Activated naive CD4-positive, alpha-beta T cell treated with anti-CD3 and anti-CD28 coated beads, Interleukin-2, amount 50 U/mL, for 72 hours (primary cell): ENCODE results near the gene SMC3. TPM values are rescaled to one million over a fixed set of nuclear protein-coding genes. Genes with fewer than 3 reads are reported as not detected.
"Not testable (repeated sequence)": the region's sequence is repeated elsewhere in the genome, so short reads cannot be mapped to it uniquely, and the experiment has no call there.

Experiments used
- ATAC-seq, 2 donors: fragments of 150-1000 bp; cut with Tn5 transposase; 2 replicates each; pipeline ENCODE4 v1.10.0; 2021; ENCODE audit warnings: mild to moderate bottlenecking in 2 of 2, moderate library complexity in 2 of 2
- DNase-seq, 2 donors: peaks; one replicate each; pipeline ENCODE4 v3.0.0; 2021 to 2022; ENCODE audit warnings: low spot score in 2 of 2
- H3K27ac Mint-ChIP-seq, 2 donors: one replicate each; pipeline ENCODE4 v1.8.0; 2022; ENCODE audit warnings: mild to moderate bottlenecking in 2 of 2, mixed read lengths in 2 of 2
- H3K36me3 Mint-ChIP-seq, 2 donors: one replicate each; pipeline ENCODE4 v1.8.0; 2022; ENCODE audit warnings: mixed read lengths in 2 of 2
- H3K9me3 Mint-ChIP-seq, 2 donors: one replicate each; pipeline ENCODE4 v1.8.0; 2022; ENCODE audit warnings: mixed read lengths in 2 of 2
- total RNA-seq, 2 donors: library from RNA; stranded (reverse); gene quantifications; one replicate each; pipeline ENCODE4 v1.2.3, GENCODE V29; 2022

The SMC3 gene
- total RNA-seq, result 100 to 1,000 TPM in 1 of 2 donors, 10 to 100 TPM in 1; 70.7 to 110 TPM

- peak; percentile 92 to 94 for DNase-seq
- Mint-ChIP-seq H3K36me3 (peaks cover 22 to 29% of the 10 kb centered on the region in 2 donors), H3K9me3 (no peaks in the 10 kb centered on the region), H3K27ac (peak within 1 kb of the TSS; percentile 97 to 98)
- peak; percentile 79 to 85 for ATAC-seq
Observed at GRCh38 chr10:110567201-110568054, at the start of gene SMC3. SMC3 (plus strand) TSS chr10:110567695; CDS start chr10:110567817, 122 bp downstream.

DNA sequence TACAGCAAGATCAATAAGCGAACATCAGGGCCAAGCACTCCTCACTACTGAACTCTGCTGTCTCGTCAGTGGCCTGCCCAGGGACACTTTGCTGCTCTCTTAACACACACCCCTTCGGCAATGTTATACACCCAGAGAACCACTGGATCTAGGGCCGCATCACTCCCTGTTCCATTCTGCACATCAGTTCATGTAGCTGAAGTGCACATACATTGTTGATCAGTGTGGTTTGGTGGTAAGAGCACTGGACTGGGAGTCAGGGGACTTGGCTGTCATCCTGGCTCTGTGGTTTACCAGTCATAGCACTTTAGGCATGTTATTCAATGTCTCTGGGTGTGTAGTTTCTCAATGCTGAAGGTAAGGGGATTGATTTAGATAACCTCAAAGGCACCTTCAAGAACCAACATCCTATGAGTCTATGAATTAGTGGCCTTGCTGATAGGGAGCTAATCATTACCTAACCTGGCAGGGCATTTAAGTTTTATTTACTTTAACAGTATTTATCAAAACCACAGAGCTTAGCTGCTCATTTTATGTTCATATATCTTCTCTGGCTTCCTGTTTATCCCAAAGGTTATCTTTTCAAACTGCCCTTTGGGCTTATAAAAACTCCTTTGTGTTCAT is 45.0 kb upstream of the SMC3 start:
- H3K27ac Mint-ChIP-seq, result no peak overlapping the region
- H3K36me3 Mint-ChIP-seq, result no peaks in the 10 kb centered on the region

GRCh38 chr10:110523736-110524135 is 43.8 kb upstream of the SMC3 start:
- no peaks in the 10 kb centered on the region for H3K9me3 Mint-ChIP-seq
- ATAC-seq (no peak), DNase-seq (no peak)
- no peak overlapping the region for H3K27ac Mint-ChIP-seq
- H3K36me3 Mint-ChIP-seq, result no peaks in the 10 kb centered on the region

More for the DNA sequence above, 45.0 kb upstream of the SMC3 start:
- no peak for DNase-seq
- peak; percentile 82 for ATAC-seq
- no peaks in the 10 kb centered on the region for H3K9me3 Mint-ChIP-seq

GRCh38 chr10:110524179-110524858 is 43.2 kb upstream of the SMC3 start:
- ATAC-seq (no peak), DNase-seq (no peak)
- Mint-ChIP-seq H3K9me3 (no peaks in the 10 kb centered on the region), H3K27ac (no peak overlapping the region), H3K36me3 (no peaks in the 10 kb centered on the region)

- no peaks in the 10 kb centered on the region for H3K36me3 Mint-ChIP-seq
- no peak for ATAC-seq
- DNase-seq, result no peak
- H3K9me3 Mint-ChIP-seq, result no peaks in the 10 kb centered on the region
- no peak overlapping the region for H3K27ac Mint-ChIP-seq
Observed at GRCh38 chr10:110524859-110525232, 42.6 kb upstream of the SMC3 start.

- DNase-seq (no peak), ATAC-seq (no peak)
- H3K36me3 Mint-ChIP-seq, result no peaks in the 10 kb centered on the region
- H3K9me3 Mint-ChIP-seq, result no peaks in the 10 kb centered on the region
- no peak overlapping the region for H3K27ac Mint-ChIP-seq
Observed at GRCh38 chr10:110525349-110526260, 41.9 kb upstream of the SMC3 start.

GRCh38 chr10:110527731-110528171 is 39.7 kb upstream of the SMC3 start:
- H3K36me3 Mint-ChIP-seq, result no peaks in the 10 kb centered on the region
- DNase-seq (no peak), ATAC-seq (no peak)
- H3K9me3 Mint-ChIP-seq, result no peaks in the 10 kb centered on the region
- peak overlapping the region in 1 of 2 donors; percentile 73 for H3K27ac Mint-ChIP-seq

GRCh38 chr10:110528224-110528996 is 39.1 kb upstream of the SMC3 start:
- no peak for DNase-seq
- no peaks in the 10 kb centered on the region for H3K36me3 Mint-ChIP-seq
- H3K27ac Mint-ChIP-seq, result peak overlapping the region in 1 of 2 donors; percentile 73
- H3K9me3 Mint-ChIP-seq, result no peaks in the 10 kb centered on the region
- ATAC-seq, result peak in 1 of 2 donors; percentile 60

DNA sequence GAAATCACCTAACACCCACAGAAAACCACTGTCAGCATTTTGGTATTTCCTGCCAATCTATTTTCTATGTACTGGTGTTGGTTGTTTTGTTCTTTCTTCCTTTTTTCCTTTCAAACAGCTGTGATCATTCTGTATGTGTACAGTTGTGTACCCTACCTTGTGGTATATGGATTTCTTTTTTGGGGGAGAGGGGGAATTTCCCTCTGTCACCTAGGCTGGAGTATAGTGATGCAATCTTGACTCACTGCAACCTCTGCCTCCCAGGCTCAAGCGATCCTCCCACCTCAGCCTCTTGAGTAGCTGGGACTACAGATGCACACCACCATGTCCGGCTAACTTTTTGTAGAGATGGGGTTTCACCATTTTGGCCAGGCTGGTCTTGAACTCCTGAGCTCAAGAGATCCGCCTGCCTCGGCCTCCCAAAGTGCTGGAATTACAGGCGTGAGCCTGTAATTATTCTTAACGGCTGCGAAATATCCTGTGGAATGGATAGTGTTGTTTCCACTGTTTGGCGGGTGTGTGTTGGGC is 38.4 kb upstream of the SMC3 start:
- not testable (repeated sequence) for H3K36me3 Mint-ChIP-seq, H3K9me3 Mint-ChIP-seq
- DNase-seq, result peak in 1 of 2 donors; percentile 34
- H3K27ac Mint-ChIP-seq, result peak overlapping the region; percentile 22 to 59
- ATAC-seq, result peak; percentile 94 to 95

DNA sequence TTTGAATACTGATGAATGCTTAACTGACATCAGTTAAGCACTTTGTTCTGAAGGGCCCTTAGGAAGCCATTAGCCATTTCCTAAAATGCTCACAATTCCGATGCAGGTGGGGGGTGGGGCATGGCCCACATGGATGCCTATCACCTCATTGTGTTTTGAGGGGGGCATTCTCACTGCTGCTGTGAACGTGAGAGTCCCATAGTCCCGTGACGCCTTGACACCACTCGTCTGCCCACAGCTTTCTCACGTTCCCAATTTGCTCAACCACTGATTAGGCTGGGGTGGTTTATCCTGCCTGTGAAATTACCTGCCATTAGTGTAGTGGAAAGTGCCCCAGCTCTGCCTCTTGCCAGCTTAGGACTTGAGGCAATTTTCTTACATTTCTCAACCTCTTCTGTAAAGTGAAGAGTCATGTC is 37.9 kb upstream of the SMC3 start:
- H3K9me3 Mint-ChIP-seq, result no peaks in the 10 kb centered on the region
- DNase-seq, result no peak
- no peaks in the 10 kb centered on the region for H3K36me3 Mint-ChIP-seq
- peak overlapping the region in 1 of 2 donors; percentile 59 for H3K27ac Mint-ChIP-seq
- ATAC-seq, result peak in 1 of 2 donors; percentile 31

- ATAC-seq (peak in 1 of 2 donors; percentile 29), DNase-seq (no peak)
- H3K36me3 Mint-ChIP-seq, result no peaks in the 10 kb centered on the region
- no peaks in the 10 kb centered on the region for H3K9me3 Mint-ChIP-seq
- peak overlapping the region in 1 of 2 donors; percentile 59 for H3K27ac Mint-ChIP-seq
Observed at GRCh38 chr10:110530131-110530831, 37.2 kb upstream of the SMC3 start.

- ATAC-seq, result no peak
- H3K27ac Mint-ChIP-seq, result no peak overlapping the region
- H3K36me3 Mint-ChIP-seq, result no peaks in the 10 kb centered on the region
Observed at GRCh38 chr10:110531687-110532086, 35.8 kb upstream of the SMC3 start.

DNA sequence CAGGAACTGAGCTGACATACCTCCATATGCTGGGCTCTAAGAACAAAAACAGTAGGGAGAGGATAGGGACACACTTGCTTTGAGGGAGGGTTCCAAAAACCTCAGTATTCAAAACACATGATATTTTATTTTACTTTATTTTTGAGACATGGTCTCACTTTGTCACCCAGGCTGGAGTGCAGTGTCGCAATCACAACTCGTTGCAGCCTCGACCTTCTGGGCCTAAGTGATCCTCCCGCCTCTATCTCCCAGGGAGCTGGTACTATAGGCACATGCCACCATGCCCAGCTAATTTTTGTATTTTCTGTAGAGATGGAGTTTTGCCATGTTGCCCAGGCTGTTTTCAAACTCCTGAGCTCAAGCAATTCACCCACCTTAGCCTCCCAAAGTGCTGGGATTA is 34.9 kb upstream of the SMC3 start:
- not testable (repeated sequence) for ATAC-seq, DNase-seq, H3K27ac Mint-ChIP-seq, H3K9me3 Mint-ChIP-seq, H3K36me3 Mint-ChIP-seq

More at GRCh38 chr10:110531687-110532086, 35.8 kb upstream of the SMC3 start:
- no peaks in the 10 kb centered on the region for H3K9me3 Mint-ChIP-seq
- DNase-seq, result no peak

- H3K9me3 Mint-ChIP-seq, result no peaks in the 10 kb centered on the region
- peak overlapping the region in 1 of 2 donors; percentile 77 for H3K27ac Mint-ChIP-seq
- DNase-seq, result no peak
Observed at GRCh38 chr10:110533149-110533548, 34.3 kb upstream of the SMC3 start.

DNA sequence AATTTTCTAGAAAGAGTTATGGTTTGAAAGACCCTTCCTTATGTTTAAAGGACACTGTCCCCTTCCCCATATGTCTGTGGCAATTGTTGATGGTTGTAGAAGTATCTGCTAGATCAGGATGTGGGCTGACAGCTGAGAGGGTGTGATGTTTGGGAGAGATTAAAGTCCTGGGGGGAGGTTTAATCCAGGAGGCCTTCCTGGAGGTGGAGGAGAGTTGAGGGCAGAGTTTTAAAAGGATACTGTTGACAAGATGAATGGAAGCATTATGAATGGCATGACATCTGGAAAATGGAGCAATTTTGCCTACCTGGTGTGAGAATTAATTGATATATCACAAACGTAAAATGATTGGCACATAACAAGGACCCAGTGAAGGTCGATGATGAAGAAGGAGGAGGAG is 32.9 kb upstream of the SMC3 start:
- Mint-ChIP-seq H3K27ac (no peak overlapping the region), H3K9me3 (no peaks in the 10 kb centered on the region), H3K36me3 (no peaks in the 10 kb centered on the region)
- ATAC-seq, result no peak
- DNase-seq, result no peak

More at GRCh38 chr10:110533149-110533548, 34.3 kb upstream of the SMC3 start:
- no peaks in the 10 kb centered on the region for H3K36me3 Mint-ChIP-seq
- no peak for ATAC-seq
